HG02852 (cell line): ENCODE results near the gene TBC1D14.

ENCODE experiments used
- ATAC-seq: cut with Tn5 transposase; IDR thresholded peaks from one replicate; pipeline ENCODE4 v1.9.1; 2021; ENCODE audit warnings: mild to moderate bottlenecking, moderate library complexity; ENCODE audit not compliant: unreplicated experiment

Gene TBC1D14

DNA sequence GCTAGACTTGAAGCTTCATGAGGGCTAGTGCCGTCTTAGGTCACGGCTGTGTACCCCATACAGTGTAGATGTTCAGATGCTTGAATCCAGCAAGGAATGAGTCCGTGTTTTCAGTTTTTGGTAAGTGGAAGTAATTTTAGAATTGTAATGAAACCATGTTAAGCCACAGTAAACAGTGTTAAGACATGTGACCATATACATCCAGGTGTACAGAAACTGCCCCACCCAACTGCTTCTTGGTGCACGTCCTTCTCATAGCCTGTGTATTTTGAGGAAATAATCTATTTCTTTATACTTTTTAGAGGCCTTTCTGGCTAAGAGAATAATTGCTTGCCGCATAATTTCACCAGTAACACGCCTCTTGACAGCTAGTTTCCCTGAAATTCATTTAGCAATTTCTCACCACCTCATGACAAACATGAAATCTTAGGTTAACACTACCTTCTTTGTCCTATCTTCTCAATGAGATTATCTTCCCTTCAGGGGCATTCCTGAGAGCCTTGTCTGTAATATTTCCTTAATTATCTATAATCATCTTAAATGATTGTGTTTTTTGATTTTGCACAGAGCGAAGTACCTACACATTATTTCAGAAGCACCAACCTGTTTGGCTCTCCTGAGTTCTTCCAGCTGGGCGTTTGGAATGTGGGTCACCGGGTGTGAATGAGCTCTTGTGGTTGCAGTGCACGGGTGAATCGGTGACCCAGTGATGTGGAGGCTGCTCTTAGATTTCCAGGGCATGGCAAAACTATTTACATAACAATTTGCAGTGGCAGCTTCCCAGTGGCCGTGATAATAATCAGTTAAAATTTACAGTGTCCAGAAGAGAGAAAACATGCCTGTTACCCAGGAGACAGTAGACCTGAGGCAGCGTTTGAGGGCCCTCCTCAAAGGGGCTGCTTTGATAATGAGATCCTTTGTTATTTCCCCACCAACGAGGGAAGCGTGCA lies 83.4 kb downstream of the TBC1D14 start:
- ATAC-seq: no peak

DNA sequence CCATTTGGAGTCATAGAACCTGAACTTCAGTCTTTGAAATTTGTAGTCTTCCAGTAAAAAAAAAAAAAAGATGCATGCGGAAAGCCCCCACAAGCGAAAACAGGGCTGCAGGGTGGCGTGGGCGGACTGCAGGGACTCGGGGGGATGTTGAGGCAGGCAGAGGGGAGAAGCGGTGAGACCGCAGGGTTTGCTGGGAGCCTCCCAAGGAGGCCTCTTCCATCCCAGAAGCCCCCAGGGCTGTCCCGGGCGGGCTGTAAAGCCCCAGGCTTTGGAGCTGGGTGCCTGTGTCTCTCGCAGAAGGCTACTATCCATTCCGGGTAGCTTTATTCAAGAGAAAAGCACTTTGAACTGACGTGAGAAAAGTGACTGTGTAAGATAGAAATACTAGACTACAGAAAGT lies 86.9 kb downstream of the TBC1D14 start:
- no peak for ATAC-seq

DNA sequence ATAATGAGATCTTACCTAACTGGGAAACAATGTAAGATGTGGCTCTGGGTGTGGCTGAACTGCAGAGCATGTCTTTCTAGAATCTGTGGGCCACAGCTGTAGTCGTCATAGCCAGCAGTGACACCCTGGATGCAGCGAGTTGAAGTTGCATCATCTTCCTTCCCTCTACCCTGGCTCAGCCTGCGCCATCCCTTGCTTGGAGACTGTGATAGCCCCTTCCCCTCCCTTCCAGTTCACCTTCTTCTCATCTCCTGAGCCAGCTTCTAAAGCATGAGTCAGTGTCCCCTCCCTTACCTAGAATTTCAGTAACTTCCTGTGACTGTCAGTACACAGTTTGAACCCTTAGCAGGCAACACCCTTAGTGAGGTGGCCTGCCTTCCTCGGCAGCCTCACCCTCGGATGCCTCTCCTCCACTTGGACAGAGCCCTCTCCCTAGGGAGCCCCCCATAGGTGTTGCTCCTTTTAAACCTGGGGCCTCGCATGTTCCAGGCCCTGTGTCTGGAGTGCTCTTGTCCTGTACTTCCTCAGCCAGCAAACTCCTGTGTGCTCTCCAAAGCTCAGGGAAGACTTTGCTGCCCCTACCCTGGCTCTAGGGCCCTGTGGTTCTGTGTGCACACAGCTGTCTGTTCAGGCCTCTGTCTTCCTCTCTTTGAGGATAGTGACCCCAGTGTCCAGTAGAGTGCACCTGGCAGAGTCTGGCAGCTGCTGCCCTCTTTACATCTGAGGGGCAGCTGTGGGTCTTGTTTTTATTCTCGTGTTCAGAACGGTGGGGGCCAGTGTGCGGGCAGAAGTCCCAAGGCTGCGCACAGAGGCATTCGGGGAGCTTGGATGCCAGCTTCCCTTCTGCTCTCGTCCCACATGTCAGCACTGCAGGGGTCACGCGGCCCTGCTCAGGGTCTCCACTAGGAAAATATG lies 89.8 kb downstream of the TBC1D14 start:
- ATAC-seq: no peak

DNA sequence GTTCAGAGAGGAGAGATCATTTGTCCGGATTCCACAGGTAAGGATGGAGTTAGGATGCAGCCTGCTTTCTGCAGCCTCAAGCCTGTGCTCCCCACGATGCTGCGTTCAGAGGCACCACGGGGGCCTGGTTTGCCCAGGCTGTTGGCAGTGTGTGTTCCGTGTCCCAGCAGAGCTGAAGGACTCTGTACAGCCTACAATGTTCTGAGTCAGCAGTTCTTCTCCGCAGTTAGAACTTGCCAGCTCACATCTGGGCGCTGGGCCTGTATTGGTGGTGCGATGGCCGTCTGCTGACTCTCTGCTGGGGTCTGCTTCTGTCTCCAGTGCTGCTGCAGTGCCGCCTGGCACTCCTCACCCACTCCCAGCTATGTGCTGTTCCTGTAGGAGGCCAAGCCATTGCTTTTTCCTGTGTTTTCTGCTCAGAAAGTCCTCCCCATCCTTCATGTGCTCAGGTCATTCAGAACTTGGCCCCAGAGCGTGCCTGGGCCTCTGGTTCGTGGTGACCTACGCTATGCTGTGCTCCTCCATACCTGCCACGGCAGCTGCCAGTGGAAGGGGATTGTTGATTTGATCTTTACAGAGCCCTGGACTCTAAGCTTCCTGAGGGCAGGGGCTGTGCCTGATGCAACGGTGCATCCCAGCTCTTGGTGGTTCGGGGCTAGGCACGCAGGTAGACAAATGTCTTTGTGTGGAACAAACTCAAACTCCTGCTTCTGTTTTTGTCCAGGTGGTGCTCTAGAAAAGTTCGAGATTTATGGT lies 91.0 kb downstream of the TBC1D14 start:
- ATAC-seq: no peak

DNA sequence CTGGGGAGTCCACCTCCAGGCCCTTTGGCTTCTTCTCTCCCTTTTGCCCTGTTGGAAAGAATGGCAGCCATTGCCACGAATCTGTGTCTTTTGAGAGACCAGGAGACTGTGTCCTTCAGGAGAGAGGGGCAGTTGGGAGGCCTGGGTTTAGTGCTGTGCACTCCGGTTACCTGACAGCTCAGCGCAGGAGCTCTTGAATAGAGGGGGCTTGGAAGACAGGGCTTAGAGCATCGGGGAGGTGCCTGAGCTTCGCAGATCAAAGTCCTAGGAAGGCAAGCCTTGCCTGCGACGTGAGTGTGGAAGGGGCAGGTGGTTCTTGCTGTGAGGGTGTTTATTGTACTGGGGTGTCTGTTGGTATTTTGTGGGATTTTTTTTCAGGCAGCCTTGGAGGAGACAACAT lies 91.6 kb downstream of the TBC1D14 start:
- no peak for ATAC-seq

DNA sequence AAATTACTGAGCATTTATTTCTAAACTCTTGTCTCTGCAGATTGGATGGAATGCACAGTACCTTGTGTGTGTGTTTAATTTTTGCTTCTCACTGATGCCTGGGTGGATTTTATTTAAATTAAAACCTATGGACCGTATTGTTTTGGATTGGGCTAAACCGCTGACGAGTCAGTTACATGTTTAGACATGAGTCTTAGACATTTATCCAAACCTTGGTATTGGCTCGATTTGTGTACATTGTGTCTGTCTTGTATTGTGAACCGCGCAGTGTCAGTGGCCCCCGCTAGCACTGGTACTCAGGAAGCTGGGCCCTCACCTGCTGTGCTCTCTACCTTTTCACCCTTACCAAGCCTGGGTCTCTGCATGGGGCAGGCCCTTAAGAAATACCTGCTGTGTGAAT lies 92.7 kb downstream of the TBC1D14 start:
- ATAC-seq: no peak

- no peak for ATAC-seq
These were observed 93.7 kb downstream of the TBC1D14 start for GRCh38 chr4:7003176-7003878.

DNA sequence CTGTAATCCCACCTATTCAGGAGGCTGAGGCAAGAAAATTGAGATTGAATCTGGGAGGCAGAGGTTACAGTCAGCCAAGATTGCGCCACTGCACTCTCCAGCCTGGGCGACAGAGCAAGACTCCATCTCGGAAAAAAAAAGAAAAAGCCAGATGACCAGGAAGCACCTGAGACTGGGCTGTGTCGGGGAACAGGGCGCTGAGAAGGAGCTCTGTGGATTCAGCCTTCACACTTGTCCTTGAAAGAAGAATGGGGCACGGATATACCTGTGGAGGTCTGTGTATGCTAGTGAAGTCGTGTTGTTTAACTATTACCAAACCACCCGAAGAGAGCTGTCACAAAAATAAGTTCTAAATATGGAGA lies 94.2 kb downstream of the TBC1D14 start:
- no peak for ATAC-seq

- ATAC-seq: no peak
These were observed 94.7 kb downstream of the TBC1D14 start for GRCh38 chr4:7004331-7004730.

DNA sequence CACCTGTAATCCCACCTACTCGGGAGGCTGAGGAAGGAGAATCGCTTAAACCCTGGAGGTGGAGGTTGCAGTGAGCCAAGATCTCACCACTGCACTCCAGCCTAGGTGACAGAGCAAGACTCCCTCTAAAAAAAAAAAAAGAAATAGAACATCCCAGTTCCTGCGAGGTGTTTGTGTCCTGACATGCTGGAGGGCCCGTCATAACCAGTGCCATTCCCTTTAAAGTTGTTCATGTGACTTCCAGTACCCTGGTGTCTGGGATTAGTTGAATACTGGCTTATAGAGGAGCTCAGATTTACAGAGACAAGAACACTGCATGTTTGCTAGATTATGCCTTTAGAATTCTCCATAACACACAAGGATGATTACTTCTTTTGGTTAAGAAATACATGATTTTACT lies 95.9 kb downstream of the TBC1D14 start:
- ATAC-seq: no peak

DNA sequence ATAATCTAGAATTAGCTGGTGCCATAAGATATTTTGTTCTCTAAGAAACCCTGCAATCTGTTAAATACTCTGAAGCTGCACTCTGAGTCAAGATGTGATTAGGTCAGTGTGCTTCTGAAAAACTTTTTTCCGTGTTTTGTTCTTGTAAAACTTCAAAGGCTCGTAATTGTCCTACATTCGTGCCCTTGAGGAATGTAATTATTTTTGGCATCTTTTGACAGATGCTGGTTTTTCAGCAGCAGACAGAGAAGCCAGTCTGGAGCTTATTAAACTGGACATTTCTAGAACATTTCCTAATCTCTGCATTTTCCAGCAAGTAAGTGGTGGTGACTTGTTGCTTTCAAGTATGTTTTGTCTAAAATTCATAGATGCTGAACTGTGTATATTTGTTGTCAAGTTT lies 96.8 kb downstream of the TBC1D14 start:
- no peak for ATAC-seq

DNA sequence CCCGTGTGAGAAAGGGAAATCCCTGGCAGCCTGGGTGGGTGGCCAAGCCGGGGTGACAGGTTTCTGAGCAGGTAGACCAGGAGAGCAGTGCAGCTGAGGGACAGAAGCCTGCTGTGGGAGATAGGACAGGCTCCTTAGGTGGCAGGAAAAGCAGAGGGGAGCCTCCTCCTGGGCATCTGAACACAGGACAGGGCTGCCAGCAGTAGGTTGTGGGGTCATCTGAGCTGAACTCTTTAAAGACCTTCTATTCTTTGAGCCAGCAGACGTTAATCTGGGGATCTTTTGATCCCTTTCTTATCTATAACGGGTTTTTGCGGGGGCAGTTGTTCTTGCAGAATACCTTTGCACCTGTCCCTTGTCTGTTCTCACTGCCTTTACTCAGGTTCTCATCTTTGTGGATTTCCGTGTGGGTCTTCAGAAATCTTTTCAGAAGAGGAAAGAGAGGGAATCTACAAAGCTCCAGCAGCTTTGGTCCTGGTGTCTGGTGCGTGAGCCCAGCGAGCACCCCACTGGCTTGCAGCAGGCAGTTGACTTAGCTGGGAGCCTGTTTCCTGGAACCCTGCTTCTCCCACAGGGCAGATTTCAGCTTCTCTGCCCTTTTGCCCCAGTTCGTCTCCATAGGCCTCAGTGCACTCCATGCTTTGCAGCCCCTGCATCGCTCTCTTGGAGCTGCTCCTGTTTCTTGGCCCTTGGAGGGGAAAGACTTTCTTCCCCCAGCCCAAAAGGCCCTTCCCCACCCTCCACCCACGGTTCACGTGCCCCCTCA lies 97.7 kb downstream of the TBC1D14 start:
- ATAC-seq: no peak

GRCh38 chr4:7007944-7008343 lies 98.3 kb downstream of the TBC1D14 start:
- no peak for ATAC-seq

DNA sequence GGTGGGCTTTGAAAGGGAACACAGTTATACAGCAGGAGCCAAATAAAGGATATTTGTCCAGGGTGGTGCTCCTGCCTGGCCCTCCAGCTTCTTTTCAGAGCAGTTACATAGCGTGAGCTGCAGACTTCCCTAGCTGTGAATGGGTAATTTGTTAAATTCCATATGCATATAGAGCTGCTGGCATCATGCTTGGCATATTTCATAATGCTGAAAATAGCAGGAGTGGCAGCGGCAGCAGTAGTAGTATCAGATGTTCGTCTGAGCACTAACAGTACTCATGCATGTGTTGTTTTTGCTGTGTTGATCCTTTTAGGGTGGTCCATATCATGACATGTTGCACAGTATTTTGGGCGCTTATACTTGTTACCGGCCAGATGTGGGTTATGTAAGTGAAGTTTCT lies 99.9 kb downstream of the TBC1D14 start:
- ATAC-seq: no peak

GRCh38 chr4:7013175-7013574 lies 103.5 kb downstream of the TBC1D14 start:
- no peak for ATAC-seq

- ATAC-seq: no peak
These were observed 105.2 kb downstream of the TBC1D14 start for GRCh38 chr4:7014815-7015214.

DNA sequence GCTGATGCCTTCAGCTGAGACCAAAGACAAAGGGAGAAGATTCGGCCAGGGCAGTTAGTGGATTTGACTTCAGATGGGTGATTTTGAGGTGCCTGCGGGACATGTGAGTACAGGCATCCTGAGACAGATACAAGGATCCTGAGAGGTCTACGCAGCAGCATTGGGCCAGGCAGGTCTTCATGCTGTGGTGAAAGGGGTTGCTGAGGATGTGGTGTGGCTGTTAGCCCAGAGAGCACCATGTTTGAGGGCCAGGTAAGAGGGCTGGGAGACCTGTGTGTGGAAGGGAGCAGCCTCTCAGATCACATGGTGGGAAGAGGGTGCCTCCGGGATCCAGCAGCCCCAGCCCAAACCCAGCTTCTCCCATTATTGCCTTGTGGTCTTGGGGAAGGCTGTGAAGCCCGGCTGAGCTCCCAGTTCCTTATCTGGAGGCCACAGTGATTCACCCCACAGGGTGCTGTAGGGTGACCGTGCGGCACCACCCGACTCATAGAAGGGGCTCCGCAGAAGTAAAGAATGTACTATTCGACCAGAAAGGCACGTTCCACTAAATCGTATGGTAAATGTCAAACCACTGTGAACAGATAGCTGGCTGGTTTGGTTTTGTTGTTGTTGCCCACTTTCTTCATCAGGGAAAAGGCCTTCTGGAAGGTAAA lies 105.9 kb downstream of the TBC1D14 start:
- no peak for ATAC-seq

DNA sequence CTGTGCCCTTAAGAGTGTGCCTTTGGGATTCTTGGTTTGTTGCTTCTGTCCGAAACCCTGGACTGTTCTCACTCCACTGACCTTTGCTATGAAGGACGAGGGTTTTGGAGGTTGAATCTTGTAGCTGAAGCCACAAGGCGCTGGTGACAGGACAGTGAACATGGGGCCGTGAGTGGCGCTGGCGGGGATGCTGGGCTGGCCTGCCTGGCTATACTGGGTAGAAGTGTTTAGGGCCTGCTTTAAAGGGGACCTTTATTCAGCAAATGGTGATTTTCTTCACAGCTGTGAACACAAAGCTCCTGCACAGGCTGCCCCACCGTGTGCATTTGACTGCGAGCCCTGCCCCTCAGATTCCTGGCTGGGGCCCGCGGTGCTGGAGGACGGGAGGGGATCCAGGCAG lies 106.5 kb downstream of the TBC1D14 start:
- no peak for ATAC-seq

DNA sequence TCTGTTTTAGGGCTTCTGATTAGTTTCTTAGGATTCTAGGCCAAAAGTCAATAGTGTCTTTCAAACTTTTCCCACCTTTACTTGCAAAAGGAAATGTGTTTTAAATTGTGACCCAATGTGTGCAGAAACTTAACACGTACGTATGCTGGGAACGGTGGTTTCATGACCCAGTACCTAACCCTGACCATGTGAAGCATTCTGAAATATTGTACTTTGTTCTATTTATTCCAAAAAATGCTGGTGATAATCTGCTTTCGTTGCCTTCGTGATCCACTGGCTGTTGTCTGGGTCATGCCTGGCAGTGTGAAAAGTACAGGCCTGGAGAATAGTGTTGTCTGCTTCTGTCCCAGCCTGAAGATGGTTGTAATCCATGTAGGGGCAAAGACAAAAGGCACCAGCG lies 106.9 kb downstream of the TBC1D14 start:
- ATAC-seq: no peak
